ENCODE results near the gene GPATCH8.

Gene GPATCH8

DNA sequence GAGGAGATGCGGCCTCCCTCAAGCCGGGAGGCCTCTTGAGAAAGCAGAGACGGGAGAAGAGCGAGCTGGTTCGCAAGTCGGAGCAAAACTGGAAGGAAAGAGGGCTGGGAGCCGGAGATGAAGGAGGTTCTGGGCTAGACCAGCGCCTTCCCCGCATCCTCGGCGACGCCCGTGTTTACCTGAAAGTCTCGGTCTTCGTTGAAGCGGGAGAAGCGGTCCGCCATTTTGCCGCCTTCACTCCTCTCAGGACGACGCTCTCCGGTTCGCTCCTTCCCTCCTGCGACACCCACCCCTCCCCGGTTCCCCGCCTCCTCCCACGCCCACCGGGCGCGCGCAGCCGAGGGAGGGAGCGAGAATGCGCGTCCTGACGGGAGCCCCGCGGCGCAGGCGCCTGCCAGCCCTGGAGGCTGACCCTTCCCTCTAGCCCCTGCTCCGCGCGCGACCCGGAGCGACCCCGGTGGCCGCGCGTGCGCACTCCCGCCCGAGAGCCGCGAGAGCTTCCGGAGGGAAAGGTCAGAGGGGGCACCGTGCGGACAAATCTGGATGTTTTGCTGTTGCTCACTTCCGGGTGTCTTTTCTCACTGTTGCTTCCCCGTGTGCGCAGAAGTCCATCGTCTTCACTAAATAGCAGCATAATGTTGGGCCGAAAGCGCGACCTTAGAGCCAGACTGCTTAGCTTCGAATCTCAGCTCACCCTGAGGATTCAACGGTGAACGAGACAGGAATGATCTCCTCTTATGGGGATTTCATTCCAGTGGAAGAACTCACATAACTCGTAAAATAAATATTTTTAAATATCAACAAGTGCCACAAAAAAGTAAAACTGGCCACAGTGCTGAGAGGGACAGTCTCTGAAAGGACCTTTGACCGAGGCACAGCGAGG is at the start of gene GPATCH8:
Gene GPATCH8, minus strand, starts transcription at position 260 of the 883 bp plus-strand sequence. Its CDS starts 36 bp downstream, at position 224.
- in situ Hi-C loops (cut with MboI; ENCODE audit: low sequenced_read_pairs), result loop anchor here (25.0 kb wide), 1 partner anchor 291 kb away; the partner anchor contains the start of gene UBTF

DNA sequence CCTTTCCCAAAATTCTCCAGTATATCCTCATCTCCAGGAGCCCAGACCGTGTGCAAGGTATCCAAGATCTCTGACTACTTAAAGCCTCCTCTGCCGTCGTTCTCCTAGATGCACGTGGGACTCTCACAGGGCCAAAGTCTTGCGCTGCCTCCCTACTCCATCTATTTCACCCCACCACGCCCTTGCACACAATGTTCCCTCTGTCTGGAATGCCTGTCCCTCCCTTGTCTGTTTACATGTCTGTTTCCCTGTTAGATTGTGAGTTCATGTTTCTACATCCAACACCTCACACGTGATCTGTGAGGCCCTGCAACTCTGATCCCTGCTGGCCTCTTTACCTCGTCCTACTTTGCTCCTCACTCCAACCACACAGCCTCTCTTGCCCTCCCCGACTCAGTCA is 49.2 kb upstream of the GPATCH8 start:
- in situ Hi-C loops (cut with MboI; ENCODE audit: low sequenced_read_pairs), result no loop called here

DNA sequence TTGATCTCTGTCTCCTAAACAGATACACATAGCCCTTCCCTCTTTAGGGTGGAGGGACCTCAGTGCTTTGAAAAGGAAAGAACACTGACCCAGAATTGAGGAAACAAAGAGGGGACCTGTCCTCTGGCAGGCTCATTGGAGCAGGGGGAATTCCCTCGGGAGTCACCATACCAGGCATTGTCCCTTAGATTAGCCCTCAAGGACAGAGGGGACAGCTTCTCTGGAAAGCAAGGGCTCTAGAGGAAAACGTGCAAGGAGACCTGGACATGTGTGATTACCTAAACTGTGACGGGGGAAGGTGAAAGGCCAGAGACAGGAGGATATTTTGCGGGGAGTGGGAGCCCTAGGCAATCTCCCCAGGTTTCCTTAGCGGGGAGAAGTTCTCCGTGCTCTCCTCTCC is 46.5 kb upstream of the GPATCH8 start:
- in situ Hi-C loops (cut with MboI; ENCODE audit: low sequenced_read_pairs), result loop anchor here (25.0 kb wide), 1 partner anchor 313 kb away; no protein-coding TSS in a partner anchor

DNA sequence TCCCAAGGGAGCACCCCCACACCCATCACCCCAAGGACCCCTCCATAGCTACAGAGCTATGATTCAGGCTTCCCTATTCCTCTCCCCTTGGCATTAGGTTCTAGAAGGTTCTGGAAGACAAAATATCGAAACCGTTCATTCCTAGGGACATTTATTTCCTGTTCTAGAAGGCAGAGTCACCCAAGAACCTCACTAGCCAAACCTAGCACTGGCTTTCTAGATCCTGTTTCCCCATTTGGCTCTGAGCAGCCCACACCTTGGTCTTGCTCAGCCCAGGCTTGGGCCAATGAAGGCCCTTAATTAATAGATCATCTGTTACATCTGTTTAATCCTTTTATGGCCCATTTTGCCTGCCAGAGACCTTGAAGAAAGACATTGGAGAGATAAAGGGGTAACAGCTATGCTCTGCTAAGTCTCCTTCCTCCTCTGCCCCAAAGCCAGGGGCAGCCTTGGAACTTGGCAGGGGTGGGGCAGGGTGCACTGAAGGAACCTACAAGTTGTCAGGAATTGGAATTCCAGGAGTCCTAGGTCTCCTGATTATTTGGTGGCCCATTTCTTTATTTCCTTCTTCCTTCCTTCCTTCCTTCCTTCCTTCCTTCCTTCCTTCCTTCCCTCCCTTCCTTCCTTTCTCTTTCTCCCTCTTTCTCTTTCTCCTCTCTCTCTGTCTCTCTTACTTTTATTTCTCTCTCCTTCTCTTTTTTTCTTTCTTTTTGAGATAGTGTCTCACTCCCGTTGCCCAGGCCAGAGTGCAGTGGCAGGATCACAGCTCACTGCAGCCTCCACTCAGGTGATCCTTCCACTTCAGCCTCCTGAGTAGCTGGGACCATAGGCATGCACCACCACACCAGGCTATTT is 45.4 kb upstream of the GPATCH8 start:
- in situ Hi-C loops (cut with MboI; ENCODE audit: low sequenced_read_pairs), result loop anchor here (25.0 kb wide), 1 partner anchor 314 kb away; no protein-coding TSS in a partner anchor

DNA sequence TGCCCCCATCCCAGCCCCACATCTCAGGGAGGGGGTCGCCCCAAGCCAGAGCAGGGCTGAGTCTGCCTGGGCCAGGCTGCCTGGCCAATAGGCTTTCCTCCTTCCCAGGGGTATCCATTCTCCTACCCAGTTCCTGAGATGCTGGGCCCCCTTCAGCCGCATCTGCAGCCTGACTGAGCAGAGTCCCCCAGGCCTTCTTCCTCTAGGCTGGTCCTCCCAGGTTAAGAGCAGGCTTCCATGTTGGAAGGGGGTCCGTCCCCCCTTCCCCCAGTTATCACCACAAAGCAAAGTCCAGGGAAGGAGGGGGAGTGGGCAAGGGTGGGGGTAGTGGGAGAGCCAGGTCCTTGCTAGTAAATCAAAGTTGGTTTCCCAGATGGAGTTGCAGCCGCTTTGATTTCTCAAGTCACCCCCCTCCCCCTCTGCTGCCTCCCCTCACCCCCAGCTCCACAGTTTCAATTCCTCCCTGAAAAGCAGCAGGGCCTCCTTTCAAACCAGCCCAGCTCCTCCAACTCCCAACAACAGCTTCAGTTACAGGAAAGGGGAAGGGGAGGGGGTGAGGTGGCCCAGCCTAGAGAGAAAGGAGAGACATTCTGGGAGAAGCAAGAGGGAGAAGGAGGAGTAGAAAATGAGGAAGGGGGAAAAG is 44.5 kb upstream of the GPATCH8 start:
- in situ Hi-C loops (cut with MboI; ENCODE audit: low sequenced_read_pairs), result loop anchor here (25.0 kb wide), 1 partner anchor 315 kb away; no protein-coding TSS in a partner anchor

DNA sequence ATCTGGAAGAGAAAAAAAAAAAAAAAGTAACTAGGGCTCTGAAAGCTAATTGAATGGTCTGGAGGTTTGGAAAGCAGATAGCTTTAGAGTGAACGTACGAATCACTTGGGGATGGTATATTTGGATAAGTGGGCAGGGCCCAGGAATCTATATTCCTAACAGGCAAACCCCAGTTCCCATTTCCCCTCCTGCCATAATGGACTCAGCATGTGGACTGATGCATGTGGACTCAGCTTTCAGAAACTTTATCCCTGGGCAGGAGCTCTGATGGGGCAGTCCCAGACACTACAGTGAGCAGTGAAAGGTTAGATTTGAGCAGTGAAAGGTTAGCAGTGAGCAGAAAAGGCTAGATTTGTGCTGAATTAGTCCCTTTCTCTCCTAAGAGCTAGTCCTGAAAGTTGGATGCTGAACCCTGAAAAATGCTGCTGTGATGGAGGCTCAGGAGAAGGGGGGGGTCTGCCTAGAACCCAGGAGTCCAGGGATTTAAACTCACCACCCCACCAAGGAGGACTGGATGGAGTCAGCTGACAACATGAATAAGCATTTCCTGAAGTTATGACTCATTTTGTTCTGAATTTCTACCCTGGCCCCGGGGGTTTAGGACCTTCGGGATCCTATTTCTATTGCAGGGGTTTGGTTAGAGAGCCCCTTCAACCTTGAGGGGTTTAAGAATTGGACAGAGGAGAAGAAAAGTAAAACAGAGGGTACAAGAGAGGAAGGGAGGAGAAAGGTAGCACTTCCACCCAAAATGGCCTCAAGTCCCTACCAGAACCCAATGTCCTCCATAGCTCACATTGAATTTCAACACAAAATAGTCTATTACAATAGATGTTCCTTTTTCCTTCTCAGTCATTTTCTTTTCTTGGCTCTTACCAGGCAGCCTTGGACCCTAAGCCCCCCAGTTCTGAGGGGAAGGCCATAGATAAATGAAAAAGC is 43.7 kb upstream of the GPATCH8 start:
- in situ Hi-C loops (cut with MboI; ENCODE audit: low sequenced_read_pairs), result loop anchor here (25.0 kb wide), 1 partner anchor 315 kb away; no protein-coding TSS in a partner anchor

DNA sequence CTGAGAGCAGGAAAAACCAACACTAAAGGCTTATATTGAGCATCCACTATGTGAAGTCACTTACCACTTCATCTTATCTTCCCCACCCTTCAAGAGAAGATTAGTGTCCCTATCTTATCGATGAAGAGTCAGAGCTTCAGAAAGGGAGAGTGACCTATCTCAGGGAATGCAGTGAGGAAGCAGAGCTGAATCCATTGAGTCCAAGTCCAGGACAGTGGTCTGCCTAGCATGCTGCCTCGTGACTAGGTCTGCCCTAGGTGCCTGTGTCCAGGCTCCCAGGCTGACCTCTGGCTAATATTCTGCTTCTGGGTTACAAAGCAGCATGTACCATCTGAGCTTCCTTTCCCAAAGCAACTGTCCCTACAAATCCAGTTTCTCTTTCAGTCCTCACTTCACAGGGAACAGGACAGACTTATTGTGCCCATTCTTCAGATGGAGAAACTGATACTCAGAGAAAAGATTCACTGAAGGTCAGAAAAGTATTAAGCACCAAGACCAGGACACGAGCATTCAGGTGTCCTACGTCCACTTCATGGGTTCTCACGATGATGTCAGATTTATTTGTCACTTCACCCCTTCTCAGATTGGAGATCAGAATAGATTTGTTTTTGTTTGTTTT is 40.8 kb upstream of the GPATCH8 start:
- in situ Hi-C loops (cut with MboI; ENCODE audit: low sequenced_read_pairs), result loop anchor here (25.0 kb wide), 1 partner anchor 318 kb away; no protein-coding TSS in a partner anchor

DNA sequence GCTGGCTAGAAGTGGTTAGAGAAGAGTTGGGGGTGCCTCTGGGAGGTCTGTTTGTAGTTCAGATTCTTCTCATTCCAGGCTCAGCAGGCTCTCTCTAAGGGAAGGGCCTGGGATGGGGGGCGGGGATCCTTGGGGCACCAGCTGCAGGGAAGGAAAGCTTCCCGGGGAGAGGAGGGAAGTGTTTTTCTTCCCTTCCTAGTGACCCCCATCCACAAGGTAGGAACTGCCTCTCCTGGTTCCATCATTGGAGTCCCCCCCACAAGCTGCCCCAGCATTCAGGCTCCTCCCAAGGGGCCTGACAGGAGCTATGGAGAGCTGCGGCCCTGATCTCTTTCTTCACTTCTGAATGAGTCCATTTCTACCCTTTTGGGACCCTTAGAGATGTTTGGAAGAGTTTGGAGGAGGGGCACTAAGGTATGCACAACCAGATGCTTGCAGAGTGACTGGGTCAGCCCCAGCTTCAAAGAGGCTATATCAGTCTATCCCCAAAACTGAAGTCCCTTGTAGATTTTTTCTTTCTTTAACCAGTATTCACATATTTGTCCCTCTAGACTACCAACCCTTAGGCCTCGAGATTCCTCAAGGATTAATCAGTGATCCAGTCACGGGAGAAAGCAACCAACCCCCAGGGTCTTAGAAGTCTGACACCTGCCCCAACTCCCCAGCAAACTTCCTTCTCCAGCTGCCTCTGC is 40.2 kb upstream of the GPATCH8 start:
- in situ Hi-C loops (cut with MboI; ENCODE audit: low sequenced_read_pairs), result loop anchor here (25.0 kb wide), 1 partner anchor 319 kb away; no protein-coding TSS in a partner anchor

DNA sequence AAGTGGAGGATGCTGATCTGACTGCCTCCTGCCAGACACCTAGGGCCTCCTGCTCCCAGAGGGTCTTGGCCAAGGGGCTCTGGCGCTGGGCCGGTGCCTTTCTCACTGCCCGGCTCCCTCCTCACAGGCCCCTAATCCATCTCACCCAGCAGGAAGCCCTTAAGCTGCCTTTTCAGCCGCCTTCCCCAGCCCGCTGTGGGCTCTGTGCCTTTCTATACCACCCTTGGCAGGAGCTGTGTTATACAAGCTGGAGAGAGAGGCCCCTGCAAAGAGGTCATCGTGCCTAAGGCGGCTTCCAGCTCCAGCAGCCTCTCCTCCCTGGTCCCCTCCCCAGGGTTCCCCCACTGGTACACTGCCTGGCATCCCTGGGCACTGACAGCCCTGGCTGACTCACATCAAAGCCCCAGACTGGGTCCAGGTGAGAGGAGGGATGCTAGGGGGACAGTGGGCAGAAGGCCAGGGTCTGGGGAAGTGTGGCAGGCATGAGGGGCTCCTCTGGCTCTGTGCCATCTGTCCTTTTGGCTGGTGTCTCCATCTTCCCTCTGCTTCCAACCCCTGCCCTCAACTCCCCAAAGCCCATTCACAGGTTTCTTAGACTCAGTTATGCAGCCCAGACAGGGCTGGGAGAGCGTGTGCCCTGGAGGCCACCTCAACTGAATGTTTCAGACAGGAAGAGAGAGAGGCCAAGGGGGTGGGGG is 38.8 kb upstream of the GPATCH8 start:
- in situ Hi-C loops (cut with MboI; ENCODE audit: low sequenced_read_pairs), result loop anchor here (25.0 kb wide), 1 partner anchor 320 kb away; no protein-coding TSS in a partner anchor

DNA sequence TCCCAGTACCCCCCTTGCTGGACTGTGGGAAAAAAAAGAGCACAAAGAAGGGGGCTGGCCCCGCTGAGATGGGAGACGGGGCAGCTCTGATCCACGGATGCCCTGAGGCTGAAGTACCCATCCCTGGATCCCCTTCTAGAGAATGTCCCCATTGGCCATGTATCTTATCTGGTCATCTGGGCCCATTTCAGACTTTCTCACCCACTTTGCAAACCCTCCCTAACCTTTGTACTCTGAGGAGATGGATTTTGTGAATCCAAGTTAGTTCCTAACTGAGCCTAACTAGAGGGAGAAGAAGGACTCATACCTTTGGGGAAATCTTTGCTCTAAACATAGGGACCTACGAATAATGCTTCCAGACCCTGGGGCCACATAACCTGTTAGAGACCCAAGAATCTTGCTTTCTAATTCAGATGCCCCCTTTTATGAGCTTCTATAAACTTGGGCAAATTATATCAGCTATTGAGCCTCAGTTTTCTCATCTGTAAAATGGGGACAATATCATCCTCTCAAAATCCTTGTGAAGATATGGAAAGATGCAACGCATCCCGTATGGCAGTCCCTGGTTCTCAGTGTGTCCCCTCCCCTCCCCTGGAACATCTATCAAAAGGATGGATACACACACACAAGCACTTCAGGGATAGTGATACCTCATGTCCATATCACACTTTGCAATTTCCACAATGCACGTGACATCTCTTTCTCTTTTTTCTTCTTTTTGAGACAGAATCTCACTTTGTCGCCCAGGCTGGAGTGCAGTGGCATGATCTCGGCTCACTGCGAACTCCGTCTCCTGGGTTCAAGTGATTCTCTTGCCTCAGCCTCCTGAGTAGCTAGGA is 37.3 kb upstream of the GPATCH8 start:
- in situ Hi-C loops (cut with MboI; ENCODE audit: low sequenced_read_pairs), result loop anchor here (25.0 kb wide), 1 partner anchor 322 kb away; no protein-coding TSS in a partner anchor

DNA sequence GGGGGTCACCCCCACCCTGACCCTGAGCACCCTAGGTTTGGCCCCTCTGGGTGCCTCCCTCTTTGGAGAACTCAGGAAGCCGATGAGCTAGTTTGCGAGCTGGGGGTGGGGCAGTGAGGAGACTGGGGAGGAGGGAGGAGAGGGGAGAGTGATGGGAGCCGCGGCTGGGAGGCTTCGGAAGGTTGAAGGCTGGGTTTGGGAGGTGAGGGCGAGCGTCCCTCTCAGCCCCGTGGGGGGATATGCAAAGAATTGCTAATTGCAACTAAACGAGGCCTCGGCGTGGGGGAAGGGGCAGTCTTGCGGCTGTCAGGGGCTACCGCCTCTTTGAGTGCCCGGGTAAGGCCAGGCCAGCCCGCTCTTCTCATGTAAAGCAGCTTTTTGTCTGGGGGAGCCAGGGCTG is 36.5 kb upstream of the GPATCH8 start:
- in situ Hi-C loops (cut with MboI; ENCODE audit: low sequenced_read_pairs), result loop anchor here (25.0 kb wide), 1 partner anchor 323 kb away; no protein-coding TSS in a partner anchor

DNA sequence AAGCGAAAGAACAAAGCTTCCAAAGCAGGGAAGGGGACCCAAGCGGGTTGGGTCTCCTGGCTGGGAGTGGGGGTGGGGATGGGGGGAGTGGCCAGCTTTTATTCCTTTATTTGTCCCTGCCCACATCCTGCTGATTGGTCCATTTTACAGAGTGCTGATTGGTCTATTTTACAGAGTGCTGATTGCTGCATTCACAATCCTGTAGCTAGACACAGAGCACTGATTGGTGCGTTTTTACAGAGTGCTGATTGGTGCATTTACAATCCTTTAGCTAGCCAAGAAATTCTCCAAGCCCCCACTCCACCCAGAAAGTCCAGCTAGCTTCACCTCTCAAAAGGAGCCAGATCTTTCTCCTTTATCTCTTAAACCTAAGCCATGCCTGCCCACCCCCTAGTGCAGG is 34.7 kb upstream of the GPATCH8 start:
- in situ Hi-C loops (cut with MboI; ENCODE audit: low sequenced_read_pairs), result loop anchor here (25.0 kb wide), 1 partner anchor 324 kb away; no protein-coding TSS in a partner anchor

DNA sequence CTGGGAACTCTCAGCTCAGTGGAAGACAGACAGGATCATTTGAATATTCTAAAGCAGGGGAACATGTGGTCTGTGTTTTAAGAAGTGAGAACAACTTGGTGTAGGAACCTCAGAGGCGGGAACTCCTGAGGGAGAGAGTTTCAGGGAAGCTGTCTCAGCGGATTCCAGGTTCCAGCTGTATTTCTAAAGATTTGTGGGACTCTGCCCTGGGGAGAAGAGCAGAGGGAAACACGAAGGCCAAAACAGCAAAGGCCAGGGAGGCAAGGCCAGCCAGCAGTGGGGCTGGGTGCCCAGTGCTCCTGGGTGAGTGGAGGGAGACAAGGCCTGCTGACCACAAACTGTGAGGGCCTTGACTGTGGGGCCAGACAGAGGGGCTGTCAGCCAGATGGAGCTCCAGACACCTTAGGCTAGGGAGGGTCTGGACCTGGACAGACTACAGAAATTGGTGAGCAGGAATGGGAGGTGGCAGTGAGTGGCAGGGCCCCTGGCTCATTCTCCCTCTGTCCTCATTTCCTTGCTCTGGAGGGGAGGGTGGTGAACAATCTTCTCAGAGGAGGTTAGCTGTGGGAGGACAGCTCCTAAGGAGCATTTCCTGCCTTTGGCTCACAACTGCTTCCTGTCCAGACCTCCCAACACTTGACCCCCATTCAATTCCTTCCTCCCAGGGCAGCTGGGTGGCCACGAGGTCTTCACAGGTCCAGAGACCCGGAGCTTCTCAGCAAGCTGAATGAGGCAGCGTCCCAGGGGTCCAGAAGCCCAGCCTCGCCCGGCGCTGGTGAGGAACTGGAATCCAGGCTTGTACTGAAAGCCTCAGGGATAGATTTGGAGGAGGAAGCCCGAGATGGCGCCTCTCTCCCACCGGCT is 33.1 kb upstream of the GPATCH8 start:
- in situ Hi-C loops (cut with MboI; ENCODE audit: low sequenced_read_pairs), result loop anchor here (25.0 kb wide), 1 partner anchor 326 kb away; no protein-coding TSS in a partner anchor

DNA sequence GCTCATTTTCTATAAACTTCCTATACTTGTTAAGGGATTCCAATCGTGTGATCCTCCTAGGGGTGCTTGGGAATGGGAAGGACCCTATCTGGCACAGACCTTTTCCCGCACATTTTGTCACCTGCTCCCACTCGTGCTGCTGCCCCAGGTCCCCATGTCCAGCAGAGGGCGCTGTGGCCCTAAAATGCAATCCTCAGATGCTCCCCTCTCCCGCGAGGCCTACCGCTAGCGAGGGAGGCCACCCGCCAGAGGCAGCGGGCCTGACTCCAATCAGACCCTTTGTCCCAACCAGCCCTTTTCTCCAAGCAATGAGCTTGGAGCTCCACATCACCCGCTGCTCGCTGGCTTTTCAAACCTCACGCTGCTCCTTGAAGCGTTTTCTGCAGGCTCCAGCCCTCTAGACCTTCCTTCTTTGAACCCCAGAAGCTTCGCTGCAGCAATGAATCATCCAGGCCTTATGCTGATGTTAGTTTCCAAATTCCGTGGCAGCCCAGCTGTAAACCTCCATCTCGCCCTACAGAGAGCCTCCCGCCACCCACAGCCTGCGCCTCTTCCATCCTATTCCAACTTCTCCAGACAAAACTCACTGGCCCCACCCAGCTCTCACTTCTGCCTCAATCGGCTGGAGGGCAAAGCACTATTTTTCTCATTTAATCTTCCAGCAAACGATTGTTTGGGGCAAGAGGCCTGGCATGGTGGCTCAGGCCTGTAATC is 30.5 kb upstream of the GPATCH8 start:
- in situ Hi-C loops (cut with MboI; ENCODE audit: low sequenced_read_pairs), result loop anchor here (25.0 kb wide), 1 partner anchor 329 kb away; no protein-coding TSS in a partner anchor

DNA sequence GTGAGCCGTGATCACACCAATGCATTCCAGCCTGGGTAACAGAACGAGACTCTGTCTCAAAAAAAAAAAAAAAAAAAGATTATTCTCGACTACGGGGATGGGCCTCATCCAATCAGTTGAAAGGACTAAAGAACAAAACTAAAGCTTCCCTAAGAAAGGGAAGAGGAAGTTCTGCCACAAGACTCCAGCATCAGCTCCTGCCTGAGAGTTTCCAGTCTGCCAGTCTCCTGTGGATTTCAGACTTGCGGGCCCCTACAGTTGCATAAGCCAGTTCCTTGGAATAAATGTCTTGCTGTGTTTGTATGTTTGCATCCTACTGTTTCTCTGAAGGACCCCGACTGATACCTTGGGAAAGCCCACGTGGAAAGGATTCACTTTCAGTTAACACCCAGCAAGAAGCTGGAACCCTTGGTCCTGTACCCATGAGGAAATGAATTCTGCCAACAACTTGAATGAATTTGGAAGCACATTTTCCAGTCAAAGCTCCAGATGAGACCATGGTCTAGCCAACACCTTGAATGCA is 27.8 kb upstream of the GPATCH8 start:
- in situ Hi-C loops (cut with MboI; ENCODE audit: low sequenced_read_pairs), result loop anchor here (25.0 kb wide), 1 partner anchor 331 kb away; no protein-coding TSS in a partner anchor
